GM21423 (cell line): Measurements from ENCODE around the gene MLPH.

Source experiments
- ATAC-seq: cut with Tn5 transposase; IDR thresholded peaks from one replicate; pipeline ENCODE4 v1.9.1; 2021; ENCODE audit warnings: mild to moderate bottlenecking, moderate library complexity; ENCODE audit not compliant: unreplicated experiment

The MLPH gene

GRCh38 chr2:237496428-237496827, 9.4 kb downstream of the MLPH start:
- ATAC-seq: no peak

DNA sequence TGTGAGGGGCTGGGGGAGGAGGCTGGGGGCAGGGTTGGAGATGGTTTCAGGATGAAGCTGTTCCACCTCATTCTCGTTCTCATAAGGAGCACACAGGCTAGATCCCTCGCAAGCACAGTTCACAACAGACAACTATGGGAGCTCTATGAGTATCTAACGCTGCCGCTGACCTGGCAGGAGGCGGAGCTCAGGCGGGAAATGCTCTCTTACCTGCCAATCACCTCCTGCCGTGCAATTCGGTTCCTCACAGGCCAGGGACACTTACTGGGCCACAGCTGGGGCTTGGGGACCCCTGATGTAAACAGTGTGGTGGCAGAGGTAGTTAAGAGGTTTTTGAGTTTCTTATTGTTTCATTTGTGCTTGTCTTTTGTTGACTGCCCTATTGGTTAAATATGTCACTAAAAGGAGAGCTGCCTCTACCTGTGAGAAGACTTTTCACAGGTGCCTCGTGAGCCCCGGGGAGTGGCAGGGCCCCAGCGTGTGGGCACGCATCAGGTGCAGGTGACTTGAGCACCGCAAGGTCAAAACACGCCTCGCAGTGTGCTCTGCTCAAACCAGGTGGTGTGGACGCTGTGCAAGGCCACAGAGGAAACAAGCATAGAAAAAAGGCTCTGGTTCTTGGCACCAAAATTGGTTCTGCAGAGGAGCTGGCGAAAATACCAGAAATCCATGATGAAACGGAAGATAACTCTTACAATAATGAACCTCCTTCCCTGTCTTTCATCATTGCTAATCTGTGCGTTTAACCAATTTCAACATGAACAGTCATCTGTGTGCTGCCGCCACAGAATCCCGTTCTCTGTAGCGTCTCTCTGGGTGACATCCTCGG, 10.2 kb downstream of the MLPH start:
- ATAC-seq: no peak

GRCh38 chr2:237497838-237498186, 10.8 kb downstream of the MLPH start:
- no peak for ATAC-seq

GRCh38 chr2:237498341-237498740, 11.3 kb downstream of the MLPH start:
- no peak for ATAC-seq

- no peak for ATAC-seq
Observed at GRCh38 chr2:237500681-237501424, 13.8 kb downstream of the MLPH start.

GRCh38 chr2:237501892-237502513, 15.0 kb downstream of the MLPH start:
- no peak for ATAC-seq

- no peak for ATAC-seq
Observed at GRCh38 chr2:237503201-237503600, 16.1 kb downstream of the MLPH start.

GRCh38 chr2:237505188-237505939, 18.3 kb downstream of the MLPH start:
- no peak for ATAC-seq

DNA sequence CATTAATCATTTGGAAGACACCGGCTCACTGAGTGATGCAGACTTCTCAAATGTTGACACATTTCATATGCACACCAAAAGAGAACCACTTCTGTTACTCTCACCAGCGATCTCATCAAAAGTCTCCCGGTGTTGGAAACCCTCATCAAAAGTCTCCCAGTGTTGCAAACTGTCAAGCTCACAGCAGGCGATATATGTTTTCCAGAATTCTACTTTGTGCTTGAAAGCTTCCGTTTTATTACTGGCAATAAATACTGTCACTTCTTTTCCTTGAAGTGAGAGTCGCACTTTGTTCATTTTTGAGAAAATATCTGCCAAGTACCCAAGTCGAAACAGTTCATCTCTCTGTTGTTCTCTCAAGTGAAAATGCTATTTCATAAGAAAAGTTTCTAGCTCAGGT, 20.5 kb downstream of the MLPH start:
- no peak for ATAC-seq

DNA sequence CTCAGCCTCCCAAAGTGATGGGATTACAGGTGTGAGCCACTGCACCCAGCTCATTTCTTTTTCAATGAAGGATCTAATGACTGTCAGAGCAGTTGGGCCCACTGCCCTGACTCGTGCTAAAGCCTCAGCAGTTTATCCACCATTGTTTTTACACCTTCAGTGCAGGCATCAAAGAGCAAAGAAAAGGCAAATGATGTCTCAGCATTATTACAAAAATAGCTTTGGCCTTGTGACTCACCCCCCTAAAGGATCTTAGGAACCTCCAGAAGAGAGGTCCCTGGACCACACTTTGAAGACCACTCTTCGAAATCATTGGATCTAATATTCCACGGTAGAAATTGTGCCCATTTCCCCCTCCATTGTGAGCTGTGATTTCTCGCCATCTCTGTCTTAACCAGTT, 21.3 kb downstream of the MLPH start:
- no peak for ATAC-seq

DNA sequence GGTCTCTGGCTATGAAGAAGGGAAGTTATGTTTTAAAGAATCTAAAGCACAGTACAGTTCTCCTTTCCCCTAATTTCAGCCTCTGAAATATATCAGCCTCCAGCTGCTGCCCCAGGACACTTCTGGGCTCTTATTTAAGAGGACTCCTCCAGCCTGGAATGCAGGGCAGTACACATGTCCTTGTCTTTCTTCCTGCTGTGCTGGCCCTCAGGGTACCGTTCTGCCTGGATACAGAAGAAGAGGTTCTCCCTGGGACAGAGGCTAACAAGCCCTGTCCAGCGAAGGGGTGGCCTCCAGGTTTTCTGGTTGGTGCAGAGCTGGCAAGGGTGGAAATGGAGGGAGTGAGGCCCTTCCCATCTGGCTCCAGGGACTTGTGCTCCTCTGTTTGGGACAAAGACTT, 22.1 kb downstream of the MLPH start:
- no peak for ATAC-seq

GRCh38 chr2:237509905-237510304, 22.9 kb downstream of the MLPH start:
- ATAC-seq: no peak

DNA sequence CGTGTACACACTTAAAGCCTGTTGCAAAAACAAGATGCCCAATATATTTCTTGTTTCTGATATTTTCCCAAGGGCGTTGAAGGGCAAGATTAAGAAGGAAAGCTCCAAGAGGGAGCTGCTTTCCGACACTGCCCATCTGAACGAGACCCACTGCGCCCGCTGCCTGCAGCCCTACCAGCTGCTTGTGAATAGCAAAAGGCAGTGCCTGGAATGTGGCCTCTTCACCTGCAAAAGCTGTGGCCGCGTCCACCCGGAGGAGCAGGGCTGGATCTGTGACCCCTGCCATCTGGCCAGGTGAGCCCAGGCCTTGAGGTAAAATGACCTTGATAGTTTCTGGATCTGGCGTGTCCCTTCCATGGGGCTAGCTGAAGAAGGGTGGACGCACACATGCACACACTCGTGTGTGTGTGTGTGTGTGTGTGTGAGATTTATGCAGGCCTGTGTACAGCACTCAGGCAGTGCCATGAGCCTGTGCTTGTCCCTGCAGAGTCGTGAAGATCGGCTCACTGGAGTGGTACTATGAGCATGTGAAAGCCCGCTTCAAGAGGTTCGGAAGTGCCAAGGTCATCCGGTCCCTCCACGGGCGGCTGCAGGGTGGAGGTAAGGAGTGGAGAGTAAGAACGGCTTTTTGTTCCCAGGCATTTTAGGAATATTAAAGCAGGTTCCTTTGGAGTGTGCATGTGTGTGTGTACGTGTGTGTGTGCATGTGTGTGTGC, 23.6 kb downstream of the MLPH start:
- ATAC-seq: no peak

- ATAC-seq: no peak
Observed at GRCh38 chr2:237511433-237511832, 24.4 kb downstream of the MLPH start.

DNA sequence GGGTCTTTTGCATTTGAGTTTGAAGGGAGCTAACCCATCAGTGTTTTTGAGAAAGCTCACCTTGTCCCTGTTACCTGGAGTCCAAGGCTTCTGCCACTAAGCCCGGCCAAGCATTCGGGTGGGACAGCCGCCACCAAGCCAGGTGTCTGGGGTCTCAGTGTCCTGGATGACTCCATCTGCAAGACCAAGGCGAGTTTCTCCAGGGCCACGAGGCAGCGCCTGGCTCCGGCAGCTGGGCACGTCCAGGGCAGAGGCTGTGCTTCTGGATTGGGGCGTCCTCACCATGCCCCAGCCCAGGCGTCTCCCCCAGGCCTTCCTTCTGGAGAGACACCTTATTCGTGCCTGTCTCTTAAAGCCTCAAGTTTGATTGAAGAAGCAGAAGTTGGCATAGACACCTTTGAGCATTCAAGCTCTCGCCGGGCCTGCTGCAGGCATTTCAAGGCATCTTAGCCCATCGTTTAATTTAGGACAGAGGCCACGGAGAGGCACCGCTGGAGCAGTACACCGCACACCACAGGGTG, 24.9 kb downstream of the MLPH start:
- no peak for ATAC-seq

DNA sequence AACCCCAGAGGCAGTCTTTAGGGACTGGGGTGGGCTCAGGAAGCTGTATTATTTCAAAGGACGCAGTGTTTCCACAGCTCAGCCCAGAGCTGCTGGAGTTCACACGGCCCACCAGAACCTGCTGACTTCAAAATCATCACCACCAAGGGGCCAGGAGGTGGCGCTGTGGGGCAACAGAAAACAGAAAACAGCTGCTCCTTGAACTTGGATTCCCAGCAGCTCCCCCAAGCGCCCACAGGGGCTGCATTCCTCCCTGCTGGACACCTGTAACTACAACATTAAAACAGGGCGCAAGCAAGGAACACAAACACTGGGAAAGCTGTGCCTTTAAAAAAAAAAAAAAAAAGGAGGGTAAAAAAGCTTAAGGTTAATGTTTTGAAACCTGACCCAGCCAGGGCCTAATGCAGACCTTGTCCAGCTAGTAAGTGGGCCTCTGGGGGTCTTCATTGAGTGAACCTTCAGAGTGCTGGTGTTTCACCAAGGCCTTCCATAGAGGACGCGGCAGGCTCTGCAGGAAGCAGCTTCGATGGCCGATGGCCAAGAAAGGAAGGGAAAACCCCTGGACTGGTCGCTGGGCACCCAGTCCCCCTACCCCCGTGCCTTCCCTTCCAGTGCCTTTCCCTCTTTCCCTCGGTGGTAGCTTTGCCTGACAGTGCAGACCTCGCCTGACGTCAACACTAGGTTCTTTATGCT, 25.9 kb downstream of the MLPH start:
- ATAC-seq: peak; percentile 52

GRCh38 chr2:237513693-237514092, 26.6 kb downstream of the MLPH start:
- ATAC-seq: no peak

- no peak for ATAC-seq
Observed at GRCh38 chr2:237514474-237515130, 27.6 kb downstream of the MLPH start.

DNA sequence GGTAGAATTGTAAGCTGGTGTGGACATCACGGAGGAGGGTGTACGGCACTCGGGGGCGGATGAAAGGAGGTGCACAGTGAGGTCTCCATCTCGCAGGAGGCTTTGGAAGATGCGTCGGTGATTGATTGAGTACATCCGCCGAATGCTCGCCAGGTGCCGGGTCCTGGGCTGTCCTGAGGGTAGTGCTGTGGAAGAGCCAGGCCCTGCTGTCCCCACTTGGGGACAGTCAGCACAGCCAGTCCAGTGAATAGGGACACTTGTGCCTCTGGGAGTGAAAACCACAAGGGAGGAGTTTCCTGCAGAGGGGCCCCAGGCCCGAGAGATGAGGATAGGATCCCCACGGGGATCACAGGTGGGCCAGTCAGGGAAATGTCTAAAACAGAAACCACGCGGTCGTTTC, 28.1 kb downstream of the MLPH start:
- no peak for ATAC-seq
